GM18907 (cell line): ENCODE measurements around the gene BOC.

ENCODE experiments used
- ATAC-seq: cut with Tn5 transposase; IDR thresholded peaks from one replicate; pipeline ENCODE4 v1.9.1; 2021; ENCODE audit warnings: mild to moderate bottlenecking, moderate library complexity; ENCODE audit not compliant: unreplicated experiment

Gene BOC

GRCh38 chr3:113330742-113331141 is 119.4 kb downstream of the BOC start:
- no peak for ATAC-seq

DNA sequence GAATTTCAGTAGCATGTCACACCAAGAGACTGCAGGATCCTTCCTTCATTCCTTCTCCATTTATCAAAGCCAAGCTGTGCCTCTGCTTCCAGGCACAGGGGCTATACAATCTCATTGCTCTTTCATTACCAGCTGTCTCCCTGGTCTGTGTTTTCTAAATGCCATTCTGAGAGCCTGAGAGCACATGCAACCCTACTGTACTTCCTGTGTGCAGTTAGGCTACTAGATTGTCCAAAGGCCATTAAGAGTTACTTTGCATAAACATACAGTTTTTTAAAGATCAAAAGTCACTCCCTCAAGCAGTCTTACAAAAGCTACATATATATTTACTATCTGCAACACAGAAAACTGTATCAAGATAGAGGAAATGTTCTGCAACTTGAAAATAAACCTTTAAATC is 119.8 kb downstream of the BOC start:
- ATAC-seq: no peak
